GM19372 (cell line): Measurements from ENCODE around the gene PCSK4.

Experiments
- ATAC-seq: cut with Tn5 transposase; IDR thresholded peaks from one replicate; pipeline ENCODE4 v1.9.1; 2021; ENCODE audit warnings: mild to moderate bottlenecking, low read depth, moderate library complexity; ENCODE audit not compliant: unreplicated experiment

PCSK4 gene

DNA sequence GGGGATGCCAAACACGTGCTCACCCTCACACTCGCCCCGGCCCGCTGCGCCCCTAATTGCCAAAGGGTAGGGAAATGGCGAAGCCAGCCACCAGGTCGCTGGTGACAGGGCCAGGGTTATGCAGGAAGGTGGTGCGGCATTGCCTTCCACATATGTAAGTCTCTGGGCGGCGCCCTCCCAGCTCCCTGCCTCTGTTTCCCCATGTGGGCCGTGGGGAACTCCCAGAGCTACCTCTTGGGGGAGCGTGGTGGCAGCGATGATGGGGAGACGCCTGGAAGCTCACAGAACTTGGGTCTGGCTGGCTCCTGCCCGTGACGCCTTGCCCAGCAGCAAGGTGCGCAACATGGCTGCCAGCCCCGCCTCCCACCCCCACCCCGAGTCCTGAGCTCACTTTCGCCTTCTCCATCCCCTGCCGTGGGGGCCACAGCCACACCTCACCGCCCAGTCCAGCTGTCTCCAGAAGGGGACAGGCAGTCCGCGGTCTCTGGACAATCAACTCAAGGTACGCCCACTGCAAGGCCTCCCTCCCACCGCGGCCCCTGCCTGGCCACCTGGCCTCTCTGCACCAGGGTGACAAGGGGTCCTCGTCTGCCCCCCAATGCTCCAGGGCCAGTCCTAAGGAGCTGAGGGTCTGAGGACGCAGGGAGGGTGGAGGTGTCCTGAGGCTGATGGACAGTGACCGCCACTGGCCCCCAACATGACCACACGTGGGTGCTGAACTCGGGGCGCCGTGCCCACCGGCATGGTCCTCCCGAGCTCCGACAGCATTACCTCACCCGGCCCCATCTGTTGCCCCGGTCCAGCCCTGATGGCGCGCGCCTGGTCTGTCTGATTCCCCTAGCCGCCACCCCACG, 17.7 kb downstream of the PCSK4 start:
- ATAC-seq, result no peak

DNA sequence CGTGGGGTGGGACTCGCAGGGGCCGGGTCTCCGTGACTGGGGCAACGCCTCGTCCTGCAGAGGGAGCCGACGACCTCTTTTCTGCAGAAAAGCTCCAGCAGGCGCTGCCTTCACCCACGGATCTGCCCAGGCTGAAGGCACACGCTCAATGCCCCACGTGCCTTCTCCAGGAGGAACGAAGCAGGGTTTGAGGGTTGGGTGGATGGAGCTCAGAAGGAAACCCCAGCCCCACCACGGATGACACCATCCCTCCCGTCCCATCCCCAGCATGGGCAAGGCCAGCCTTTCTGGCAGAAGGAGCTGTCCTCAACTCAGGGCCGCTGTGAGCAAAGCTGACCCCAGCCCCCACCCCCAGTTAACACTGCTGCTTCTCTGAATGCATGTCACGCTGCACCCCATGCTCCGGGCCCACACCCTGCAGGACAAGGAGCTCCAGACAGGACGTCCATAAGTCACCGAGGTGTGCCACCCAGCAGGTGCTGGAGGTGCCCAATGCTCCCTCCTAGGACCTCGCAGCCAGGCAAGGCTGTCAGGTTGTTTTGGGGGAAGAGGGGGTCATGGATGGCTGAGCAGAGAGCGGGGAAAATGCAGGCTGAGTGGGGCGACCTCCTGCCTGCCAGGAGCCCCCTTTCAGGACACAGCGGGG, 18.5 kb downstream of the PCSK4 start:
- ATAC-seq, result no peak

DNA sequence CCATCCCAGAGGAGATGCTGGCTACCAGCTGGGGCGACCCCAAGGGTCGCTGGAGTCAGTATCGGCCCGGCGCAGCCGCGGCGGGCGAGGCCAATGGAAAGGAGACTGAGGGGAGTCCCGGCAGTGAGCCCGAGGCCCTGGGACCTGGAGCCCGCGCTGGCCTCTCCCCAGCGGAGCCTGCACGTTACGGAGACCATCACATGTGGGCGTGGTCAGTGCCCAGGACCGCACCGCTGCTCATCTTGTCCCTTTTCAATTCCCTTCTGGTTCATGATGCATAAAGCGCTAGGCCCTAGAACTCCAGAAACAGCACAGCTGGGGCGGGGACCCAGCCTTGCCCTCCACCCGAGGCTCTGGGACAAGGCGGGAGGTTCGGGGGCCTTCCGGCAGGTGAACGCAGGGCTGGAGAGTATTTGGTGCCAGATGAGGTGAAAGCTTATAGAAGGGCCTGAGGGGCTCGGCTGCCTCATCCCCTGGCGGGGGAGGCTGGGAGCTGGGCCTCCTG, 19.1 kb downstream of the PCSK4 start:
- no peak for ATAC-seq

DNA sequence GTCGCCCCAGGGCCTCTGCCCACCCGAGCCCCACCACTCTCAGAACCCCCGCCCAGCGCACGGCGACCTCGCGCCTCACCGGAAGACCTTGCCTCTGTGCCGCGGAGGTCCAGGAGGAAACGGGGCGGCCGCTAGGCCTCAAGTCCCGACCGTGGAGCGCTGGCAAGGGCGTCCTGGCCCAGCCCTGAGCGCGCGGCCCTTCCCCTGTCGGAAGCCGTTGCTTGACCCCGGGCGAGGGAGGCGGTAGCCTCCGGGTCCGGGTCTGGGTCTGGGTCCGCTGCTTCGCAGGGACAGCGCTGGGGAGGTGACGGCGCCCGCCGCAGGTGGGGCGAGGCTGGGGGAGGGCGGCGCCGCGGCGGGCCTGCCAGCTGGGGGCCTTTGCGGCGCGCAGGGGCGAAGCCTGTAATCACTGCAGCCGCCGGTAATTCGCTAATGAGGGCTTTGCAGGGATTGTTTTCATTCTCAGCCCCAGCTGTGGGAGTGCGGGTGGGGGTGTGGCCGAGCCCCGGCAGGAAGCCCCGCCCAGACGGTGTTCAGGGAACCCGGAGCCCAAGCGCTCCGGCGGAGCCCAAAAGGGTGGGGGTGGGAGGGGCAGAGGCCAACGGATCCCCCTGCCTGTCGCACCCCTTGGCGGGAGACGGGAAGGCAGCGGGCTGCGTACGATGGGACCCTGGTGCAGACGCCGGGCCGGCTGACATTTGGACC, 19.7 kb downstream of the PCSK4 start:
- ATAC-seq, result no peak

DNA sequence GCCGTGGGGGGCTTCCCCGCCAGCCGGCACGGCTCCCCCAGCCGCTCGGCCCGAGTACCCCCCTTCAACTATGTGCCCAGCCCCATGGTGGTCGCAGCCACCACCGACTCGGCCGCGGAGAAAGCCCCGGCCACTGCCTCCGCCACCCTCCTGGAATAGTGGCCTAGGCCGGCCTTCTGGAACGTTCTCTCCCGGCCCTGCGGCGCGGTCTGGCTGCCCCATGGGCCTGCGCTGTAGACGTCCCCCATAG, 20.2 kb downstream of the PCSK4 start:
- no peak for ATAC-seq

DNA sequence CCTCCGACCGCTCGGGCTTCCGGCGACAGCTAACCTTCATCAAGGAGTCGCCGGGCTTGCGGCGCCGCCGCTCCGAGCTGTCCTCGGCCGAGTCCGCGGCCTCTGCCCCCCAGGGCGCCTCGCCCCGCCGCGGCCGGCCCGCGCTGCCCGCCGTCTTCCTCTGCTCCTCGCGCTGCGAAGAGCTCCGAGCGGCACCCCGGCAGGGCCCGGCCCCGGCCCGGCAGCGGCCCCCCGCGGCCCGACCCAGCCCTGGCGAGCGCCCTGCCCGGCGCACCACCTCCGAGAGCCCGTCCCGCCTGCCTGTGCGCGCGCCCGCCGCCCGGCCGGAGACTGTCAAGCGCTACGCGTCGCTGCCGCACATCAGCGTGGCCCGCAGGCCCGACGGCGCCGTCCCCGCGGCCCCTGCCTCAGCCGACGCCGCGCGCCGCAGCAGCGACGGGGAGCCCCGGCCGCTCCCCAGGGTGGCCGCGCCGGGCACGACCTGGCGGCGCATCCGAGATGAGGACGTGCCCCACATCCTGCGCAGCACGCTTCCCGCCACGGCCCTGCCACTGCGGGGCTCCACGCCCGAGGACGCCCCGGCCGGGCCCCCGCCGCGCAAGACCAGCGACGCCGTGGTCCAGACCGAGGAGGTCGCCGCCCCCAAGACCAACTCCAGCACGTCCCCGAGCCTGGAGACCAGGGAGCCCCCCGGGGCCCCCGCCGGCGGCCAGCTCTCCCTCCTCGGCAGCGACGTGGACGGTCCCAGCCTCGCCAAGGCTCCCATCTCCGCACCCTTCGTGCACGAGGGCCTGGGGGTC, 20.7 kb downstream of the PCSK4 start:
- ATAC-seq, result no peak

DNA sequence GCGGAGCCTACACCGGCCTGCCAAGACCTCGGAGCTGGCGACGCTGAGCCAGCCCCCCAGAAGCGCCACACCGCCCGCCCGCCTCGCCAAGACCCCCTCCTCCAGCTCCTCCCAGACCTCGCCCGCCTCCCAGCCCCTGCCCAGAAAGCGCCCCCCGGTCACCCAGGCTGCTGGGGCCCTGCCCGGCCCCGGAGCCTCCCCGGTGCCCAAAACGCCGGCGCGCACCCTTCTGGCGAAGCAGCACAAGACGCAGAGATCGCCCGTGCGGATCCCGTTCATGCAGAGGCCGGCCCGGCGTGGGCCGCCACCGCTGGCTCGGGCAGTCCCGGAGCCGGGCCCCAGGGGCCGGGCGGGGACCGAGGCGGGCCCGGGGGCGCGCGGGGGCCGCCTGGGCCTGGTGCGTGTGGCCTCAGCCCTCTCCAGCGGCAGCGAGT, 21.3 kb downstream of the PCSK4 start:
- ATAC-seq, result no peak

DNA sequence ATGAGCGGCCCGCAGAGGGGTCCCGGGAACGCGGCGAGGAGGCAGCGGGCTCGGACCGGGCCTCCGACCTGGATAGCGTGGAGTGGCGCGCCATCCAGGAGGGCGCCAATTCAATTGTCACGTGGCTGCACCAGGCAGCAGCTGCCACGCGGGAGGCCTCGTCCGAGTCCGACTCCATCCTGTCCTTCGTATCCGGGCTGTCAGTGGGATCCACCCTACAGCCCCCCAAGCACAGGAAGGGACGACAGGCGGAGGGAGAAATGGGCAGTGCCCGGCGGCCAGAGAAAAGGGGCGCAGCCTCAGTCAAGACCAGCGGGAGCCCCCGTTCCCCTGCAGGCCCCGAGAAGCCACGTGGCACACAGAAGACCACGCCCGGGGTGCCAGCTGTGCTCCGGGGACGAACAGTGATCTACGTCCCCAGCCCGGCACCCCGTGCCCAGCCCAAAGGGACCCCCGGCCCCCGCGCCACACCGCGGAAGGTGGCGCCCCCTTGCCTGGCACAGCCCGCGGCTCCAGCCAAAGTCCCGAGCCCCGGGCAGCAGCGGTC, 21.8 kb downstream of the PCSK4 start:
- ATAC-seq, result no peak

DNA sequence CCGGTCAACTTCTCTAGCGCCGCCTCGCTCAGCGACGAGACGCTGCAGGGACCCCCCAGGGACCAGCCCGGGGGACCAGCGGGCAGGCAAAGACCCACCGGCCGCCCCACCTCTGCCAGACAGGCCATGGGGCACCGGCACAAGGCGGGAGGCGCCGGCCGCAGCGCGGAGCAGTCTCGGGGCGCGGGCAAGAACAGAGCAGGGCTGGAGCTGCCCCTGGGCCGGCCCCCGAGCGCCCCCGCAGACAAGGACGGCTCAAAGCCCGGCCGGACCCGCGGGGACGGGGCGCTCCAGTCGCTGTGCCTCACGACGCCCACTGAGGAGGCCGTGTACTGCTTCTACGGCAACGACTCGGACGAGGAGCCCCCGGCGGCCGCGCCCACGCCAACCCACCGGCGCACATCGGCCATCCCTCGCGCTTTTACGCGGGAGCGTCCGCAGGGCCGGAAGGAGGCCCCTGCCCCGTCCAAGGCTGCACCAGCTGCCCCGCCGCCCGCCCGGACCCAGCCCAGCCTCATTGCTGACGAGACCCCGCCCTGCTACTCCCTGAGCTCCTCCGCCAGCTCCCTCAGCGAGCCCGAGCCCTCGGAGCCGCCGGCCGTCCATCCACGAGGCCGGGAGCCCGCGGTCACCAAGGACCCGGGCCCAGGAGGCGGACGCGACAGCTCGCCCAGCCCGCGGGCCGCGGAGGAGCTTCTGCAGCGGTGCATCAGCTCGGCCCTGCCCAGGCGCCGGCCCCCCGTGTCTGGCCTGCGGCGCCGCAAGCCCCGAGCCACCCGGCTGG, 22.5 kb downstream of the PCSK4 start:
- no peak for ATAC-seq

DNA sequence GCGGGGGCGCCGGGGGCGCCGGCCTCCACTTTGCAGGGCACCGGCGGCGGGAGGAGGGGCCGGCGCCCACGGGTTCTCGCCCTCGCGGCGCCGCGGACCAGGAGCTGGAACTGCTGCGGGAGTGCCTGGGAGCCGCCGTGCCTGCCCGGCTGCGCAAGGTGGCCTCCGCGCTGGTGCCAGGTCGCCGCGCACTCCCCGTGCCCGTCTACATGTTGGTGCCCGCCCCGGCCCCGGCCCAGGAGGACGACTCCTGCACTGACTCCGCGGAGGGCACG, 23.0 kb downstream of the PCSK4 start:
- no peak for ATAC-seq

DNA sequence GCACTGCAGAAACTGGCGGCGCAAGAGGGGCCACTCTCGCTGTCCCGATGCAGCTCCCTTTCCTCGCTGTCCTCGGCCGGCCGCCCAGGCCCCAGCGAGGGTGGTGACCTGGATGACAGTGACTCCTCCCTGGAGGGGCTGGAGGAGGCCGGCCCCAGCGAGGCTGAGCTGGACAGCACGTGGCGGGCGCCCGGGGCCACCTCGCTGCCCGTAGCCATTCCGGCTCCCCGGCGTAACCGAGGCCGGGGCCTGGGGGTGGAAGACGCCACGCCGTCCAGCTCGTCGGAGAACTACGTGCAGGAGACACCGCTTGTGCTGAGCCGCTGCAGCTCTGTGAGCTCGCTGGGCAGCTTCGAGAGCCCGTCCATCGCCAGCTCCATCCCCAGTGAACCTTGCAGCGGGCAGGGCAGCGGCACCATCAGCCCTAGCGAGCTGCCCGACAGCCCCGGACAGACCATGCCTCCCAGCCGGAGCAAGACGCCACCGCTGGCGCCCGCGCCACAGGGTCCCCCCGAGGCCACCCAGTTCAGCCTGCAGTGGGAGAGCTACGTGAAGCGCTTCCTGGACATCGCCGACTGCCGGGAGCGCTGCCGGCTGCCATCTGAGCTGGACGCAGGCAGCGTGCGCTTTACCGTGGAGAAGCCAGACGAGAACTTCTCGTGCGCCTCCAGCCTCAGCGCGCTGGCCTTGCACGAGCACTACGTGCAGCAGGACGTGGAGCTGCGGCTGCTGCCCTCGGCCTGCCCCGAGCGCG, 23.5 kb downstream of the PCSK4 start:
- ATAC-seq, result no peak

DNA sequence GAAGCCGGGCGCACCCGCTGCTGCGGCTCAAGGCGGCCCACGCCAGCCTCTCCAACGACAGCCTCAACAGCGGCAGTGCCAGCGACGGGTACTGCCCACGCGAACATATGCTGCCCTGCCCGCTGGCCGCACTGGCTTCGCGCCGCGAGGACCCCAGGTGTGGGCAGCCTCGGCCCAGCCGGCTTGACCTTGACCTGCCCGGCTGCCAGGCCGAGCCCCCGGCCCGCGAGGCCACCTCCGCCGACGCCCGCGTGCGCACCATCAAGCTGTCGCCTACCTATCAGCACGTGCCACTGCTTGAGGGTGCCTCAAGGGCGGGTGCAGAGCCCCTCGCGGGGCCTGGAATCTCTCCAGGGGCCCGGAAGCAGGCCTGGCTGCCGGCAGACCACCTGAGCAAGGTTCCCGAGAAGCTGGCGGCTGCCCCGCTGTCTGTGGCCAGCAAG, 24.1 kb downstream of the PCSK4 start:
- ATAC-seq, result no peak

DNA sequence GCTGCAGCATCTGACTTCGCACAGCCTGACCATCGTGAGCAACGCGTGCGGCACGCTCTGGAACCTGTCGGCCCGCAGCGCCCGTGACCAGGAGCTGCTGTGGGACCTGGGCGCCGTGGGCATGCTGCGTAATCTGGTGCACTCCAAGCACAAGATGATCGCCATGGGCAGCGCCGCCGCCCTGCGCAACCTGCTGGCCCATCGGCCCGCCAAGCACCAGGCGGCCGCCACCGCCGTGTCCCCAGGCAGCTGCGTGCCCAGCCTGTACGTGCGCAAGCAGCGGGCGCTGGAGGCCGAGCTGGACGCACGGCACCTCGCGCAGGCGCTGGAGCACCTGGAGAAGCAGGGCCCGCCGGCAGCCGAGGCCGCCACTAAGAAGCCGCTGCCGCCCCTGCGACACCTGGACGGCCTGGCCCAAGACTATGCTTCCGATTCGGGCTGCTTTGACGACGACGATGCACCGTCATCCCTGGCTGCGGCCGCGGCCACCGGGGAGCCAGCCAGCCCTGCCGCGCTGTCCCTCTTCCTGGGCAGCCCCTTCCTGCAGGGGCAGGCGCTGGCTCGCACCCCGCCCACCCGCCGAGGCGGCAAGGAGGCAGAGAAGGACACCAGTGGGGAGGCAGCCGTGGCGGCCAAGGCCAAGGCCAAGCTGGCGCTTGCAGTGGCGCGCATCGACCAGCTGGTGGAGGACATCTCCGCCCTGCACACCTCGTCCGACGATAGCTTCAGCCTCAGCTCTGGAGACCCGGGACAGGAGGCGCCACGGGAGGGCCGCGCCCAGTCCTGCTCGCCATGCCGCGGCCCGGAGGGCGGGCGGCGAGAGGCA, 24.7 kb downstream of the PCSK4 start:
- ATAC-seq, result no peak

DNA sequence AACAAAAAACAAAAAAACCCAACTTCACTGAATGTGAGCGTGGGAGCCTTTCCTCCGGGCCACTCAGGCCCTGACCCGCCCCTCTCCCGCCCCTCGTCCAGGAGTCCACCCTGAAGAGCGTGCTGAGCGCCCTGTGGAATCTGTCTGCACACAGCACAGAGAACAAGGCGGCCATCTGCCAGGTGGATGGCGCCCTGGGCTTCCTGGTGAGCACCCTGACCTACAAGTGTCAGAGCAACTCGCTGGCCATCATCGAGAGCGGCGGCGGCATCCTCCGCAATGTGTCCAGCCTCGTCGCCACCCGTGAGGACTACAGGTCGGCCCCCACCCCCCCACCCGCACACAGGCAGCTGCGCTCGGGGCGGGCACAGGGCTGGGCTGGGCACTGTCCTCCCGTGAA, 28.3 kb downstream of the PCSK4 start:
- no peak for ATAC-seq

DNA sequence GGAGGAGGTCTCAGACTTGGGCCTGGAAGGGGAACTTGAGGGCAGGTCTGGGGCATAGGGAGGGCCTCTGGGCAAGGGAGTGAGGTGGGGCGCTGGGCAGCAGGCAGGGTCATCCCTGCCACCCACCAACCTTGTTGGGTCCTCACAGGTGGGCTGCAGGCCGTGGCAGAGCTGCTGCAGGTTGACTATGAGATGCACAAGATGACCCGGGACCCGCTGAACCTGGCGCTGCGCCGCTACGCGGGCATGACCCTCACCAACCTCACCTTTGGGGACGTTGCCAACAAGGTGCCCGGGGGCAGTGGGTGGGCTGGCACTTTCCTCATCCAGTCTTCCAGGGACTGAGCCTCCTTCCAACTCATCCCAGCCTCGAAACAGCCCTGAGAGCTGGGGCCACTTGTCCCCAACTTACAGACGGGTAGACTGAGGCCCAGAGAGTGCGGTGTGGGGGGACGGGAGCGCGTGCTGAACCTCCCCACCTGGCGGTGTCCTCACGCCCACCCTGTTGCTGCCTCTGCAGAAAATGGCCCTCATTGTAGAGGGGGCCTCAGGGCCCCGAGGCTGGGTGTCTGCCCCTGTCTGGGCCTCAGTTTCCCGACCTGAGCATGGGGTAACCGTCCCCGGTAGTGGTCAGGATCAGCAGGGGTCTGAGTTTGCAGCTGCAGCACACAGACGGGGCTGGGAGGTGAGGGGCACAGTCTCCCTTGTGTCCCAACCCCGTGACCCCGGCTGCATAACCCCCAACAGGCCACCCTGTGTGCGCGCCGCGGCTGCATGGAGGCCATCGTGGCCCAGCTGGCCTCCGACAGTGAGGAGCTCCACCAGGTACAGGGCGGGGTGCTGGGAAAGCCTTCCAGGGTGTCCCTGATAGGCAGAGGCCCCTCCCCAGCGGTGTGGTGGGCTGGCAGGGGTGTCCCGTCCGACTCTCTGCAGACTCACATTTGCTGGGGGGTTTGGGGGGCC, 29.8 kb downstream of the PCSK4 start:
- ATAC-seq, result no peak

DNA sequence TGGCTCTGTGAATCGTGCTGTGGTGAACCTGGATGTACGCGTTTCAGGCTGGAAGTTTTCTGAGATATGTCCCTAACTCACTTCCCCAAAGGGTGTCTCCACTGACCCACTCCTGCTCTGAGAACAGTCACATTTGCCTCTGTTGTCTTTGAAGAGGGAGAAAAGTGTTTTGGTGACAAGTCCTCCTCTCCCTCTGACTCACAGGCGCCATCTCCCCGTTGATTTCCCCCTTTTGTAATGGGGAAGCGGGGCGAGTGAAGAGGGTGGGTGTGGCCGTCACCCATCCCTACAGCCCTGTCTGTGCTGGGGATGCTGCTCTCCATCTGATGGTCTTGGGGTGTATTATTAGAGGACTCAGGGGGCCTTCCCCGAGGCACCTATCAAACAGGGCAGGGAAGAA, 30.7 kb downstream of the PCSK4 start:
- no peak for ATAC-seq

DNA sequence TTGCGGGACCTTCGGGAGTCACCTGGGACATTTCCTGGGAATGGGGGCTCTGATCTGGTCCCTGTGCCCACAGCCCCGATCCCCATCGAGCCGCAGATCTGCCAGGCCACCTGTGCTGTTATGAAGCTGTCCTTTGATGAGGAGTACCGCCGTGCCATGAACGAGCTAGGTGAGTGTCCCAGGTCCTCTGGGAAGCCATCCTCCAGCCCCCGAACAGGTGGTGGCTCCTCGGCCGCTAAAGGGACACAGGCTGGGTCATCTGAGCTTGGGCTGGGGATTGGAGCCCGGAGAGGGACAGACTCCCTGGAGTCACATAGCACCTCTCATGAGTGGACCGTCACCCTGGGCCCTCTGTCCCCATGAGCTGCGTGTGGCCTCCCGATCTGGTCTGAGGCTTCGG, 32.3 kb downstream of the PCSK4 start:
- ATAC-seq, result no peak
